ENCODE results near the gene LSP1.

Gene LSP1

DNA sequence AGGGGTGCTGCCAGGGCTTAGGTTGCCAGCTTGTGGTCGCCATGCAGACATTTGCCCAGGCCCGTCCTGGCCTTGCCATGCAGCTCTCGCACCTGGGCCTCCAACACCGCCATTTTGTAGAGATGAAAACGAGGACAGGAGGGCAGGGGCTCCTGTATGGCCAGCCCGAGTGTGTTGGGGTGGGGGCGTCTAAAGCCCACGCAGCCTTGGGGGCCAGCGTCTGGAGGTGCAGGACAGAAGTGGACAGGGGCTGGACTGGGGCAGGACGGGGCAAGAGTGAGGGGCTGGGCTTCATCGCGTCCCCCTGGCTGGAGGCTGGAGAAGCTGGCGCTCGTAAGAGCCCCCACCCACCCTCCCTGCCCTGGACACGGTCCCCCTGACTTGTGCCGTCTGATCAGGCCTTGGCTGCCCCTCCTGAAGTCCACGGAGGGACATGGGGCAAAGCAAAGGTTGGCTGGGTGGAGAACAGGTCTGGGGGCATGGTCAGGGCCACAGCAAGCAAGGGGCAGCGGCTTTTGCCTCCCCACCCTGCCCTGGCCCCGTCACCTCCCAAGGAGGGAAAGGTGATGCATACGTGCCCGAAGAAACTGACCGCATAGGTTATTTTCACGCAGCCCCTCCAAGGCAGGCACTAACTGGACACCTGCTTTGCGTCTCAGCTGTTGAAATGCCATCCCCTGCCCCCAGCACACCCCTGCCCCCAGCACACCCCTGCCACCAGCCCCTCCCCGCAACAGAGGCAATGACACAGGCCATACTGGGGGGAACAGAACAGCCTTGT, 67.4 kb downstream of the LSP1 start:
- DNase-seq, result no peak

- no peak for DNase-seq
These were observed 68.2 kb downstream of the LSP1 start for GRCh38 chr11:1920909-1921573.

DNA sequence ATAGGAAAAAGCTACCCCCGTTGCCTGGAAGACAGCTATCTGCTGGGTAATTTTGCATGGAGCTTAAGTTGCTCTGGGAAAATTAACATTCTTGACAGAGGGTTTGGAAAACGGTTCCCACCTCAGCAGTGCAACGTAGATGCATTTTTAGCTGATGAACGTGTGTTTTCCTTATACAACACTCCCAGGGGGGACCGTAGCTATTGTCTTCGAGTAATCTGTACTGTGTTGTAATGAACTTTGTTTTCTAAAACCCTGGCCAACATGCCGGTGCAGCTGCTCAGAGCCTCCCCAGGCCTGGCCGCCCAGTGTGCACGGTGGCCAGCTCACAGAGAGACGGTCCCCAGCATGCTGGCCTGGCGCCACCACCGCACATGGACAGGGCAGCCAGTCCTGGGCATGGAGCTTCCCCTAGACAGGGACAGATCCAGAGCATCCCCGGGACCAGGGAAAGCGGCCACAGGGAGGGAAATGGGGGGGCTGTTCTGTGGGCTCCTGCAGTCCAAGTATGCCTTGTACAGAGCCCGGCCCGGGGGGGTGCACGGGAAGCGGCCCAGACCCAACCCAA, 68.8 kb downstream of the LSP1 start:
- DNase-seq, result no peak

DNA sequence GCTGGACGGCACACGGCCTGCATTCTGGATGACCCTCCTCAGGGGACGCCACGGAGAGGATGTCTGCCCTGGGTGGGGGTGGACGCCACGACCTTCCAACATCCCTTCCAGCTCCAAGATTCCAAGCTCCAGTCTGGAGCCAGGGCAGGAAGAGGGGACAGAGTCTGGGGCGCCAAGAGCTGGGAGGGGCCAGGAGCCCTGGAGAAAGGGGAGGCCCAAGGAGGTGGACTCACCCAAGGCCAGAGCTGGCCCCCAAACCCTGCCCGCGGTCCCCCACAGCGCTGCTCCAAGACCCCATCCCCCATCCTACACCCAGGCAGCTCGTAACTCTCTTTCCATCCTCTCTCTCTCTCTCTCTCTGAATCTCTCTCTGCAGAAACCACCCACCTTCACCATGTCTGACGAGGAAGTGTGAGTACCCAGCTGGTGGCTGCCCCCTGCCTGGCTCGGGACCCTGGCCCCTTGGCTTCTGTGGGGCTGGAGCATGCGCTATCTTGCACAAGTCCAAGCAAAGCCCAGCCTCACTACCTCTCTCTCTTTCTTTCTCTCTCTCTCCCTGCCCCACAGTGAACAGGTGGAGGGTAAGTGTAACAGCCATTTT, 69.7 kb downstream of the LSP1 start:
- no peak for DNase-seq

GRCh38 chr11:1923201-1923956, 70.5 kb downstream of the LSP1 start:
- no peak for DNase-seq

GRCh38 chr11:1924181-1924580, 71.3 kb downstream of the LSP1 start:
- no peak for DNase-seq

DNA sequence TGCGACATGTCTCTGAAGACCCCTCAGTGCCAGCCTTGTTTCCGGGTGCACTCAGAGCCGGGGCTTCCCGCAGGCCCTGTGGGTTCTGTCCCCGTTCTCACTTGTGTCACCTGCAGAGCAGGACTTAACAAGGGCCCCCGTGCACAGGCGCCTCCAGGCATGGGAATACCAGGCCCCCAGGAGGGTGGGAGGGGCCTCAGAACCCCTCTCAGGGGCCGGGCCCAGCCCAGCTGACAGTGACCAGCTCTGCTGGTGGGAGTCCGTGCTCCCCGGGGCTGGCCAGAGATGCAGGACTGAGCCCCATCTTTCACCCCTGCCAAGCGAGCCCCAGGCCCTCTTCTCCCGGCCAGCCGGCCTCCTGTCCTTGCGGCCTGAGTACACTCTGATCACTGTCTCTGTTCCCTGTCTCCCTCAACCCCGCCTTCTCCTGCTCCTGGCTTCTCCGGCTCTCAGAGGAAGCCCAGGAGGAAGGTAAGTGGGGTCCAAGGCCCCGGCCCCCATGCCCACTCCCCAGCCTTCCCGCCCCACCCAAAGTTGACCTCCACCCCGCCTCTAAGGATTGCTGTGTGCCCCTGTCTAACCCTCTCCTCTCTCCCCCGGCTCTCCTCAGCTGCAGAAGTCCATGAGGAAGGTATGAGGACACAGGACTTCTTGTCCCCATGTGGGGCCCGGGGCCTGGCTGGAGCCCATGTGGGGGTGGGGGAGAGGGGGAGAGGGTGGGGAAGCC, 71.9 kb downstream of the LSP1 start:
- DNase-seq, result no peak

DNA sequence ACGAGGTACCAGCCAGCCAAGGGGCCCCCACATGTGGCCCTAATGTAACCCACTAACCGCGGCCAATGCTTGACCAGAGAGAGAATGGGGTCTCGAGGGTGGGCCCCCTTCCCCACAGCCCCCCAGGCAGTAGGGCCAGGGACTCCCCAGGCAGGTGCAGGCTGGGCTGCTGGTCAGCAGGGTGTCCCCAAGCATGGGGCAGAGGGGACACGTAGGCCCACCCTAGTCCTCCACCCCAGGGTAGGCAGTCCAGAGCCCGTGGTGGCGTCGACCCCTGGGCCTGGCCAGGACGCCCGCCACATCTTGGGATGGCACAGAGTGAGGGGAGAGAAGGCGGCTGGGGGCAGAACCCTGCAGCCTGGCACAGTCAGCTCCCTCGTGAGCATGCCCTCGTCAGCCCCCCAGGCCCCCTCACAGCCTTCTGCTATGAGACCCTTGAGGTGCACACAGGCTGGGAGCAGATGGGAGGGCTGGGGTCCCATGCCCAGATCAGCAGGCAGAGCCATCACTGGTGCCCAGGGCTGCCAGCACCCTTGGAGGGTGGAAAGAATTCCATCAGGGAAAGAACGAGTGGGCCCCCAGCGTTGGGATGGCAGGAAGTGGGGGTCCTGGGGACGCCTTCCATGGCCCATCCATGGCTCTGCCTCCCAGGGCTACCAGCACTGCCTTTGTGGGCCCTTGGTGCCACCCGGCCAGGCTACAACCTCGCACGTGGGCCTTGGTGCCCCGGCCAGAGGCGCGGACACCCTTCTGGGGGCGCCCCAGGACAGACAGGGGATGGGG, 72.7 kb downstream of the LSP1 start:
- DNase-seq, result no peak

- no peak for DNase-seq
These were observed 73.5 kb downstream of the LSP1 start for GRCh38 chr11:1926156-1927025.

- DNase-seq, result no peak
These were observed 74.4 kb downstream of the LSP1 start for GRCh38 chr11:1927026-1927847.

DNA sequence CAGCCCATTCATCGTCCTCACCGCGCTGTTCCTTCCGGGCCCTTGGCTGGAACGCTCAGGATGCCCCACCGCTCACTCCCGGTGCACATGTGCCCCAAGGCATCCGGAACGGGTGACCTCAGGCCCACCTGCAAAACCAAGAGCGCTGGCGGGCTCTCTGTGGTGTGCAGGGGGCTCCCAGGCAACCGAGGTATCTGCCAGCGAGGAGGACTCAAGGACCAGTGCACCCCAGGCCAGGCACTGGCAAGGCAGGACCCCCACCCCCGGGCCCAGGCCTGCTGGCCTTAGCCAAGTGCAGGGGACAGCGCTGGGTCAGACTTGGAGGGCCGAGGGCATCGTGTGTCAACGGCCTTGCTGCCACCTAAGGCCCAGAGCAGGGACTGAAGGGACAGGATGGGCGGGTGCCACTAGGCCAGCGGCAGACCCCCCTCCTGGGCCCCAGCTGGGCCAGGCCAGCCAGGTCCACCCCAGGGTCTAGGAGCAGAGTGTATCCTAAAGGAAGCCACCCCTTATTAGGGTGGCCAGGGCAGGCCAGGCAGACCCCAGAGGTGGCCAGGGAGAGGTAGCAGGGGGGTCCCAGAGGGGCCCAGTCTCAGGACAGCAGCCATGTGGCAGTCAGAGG, 75.1 kb downstream of the LSP1 start:
- DNase-seq, result no peak

- DNase-seq, result no peak
These were observed 75.6 kb downstream of the LSP1 start for GRCh38 chr11:1928470-1928890.

DNA sequence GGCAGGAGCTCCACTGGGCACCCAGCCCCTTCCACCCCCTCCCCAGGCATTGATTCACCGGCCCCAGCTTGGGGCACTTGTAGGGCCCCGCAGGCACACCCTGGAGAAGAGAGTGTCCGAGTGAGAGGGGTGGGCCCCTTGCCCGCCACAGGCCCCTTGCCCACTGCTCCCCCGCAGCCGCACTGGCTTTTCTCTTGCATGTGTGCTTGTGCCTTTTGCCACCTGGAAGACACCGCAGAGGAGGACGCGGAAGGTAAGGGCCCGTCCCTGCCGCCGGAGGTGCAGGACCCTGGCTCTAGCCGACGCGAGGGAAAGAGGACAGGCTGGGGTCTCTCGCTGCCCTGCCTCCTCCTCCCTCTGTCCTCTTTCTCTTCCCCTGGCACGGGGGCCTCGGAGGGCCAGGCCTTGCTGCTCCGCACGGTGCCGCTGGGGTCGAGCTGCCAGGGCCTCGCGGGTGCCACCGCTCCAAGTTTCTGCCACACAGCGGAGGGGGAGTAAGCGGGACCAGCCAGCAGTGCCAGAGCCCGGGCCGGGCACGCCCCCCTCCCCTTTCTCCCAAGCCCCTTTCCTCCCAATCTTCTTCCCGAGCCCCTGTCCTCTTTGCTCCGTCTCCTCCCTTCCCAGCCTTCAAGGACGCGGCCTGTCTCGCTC, 76.1 kb downstream of the LSP1 start:
- no peak for DNase-seq

DNA sequence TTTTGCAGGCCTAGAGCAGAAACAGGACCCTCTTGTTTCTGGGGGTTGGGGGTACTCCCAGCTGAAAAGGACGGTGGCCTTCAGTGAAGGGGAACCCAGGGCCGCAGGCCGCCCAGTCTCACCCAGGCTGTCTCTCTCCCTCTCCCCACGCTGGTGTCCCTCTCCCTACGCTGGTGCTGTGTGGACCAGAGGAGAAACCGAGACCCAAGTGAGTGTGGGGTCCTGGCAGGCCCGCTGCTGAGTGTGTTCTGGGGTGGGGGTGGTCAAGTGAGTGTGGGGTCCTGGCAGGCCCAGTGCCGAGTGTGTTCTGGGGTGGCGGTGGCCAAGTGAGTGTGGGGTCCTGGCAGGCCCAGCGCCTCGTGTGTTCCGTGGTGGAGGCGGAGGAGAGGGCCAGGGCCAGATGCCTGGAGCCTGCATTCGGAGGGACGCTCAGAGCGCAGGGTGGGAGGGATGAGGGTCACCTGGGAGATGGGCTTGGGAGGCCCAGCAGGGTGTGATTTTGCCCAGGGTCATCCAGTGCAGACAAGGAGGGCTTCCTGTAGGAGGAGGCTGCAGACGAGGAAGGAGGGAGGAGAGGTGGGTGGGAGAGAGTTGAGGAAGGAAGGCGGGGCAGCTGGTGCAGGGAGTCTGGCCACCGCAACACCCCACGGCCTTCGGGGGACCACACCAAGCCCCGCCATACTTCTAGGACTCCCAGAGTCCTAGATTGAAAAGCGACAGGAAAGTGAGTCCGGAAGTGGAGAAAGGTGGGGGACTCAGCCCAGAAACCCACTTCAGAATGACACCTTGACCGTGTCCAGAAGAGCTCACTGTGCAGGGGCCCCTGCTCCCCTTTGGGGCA, 77.0 kb downstream of the LSP1 start:
- no peak for DNase-seq

- DNase-seq, result no peak
These were observed 77.6 kb downstream of the LSP1 start for GRCh38 chr11:1930462-1930830.

GRCh38 chr11:1931341-1932104, 78.6 kb downstream of the LSP1 start:
- no peak for DNase-seq

DNA sequence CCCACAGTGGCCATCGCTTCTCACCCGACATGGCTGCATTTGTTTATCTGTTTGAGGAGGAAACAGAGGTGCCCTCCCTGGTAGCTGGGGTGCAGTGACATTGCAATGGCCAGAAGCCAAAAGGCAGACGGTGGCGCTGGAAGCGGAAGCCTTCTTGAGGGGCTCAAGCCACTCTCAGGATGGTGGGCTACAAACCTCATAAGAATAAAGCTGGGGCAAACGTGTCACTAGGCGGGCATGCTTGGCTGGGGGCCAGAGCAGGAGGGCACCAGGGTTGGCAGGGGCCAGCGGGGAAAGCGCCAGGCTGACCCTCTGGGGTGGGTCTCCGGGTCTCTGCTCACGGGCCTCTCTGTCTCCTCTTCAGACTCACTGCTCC, 79.2 kb downstream of the LSP1 start:
- no peak for DNase-seq
